Measurements from ENCODE around the gene SYT7. TPM values are rescaled to one million over a fixed set of nuclear protein-coding genes. Genes with fewer than 3 reads are reported as not detected.

Gene SYT7
- total and polyA plus RNA-seq, 12 donors: 11.5 to 26.1 (median 18.7) TPM

DNA sequence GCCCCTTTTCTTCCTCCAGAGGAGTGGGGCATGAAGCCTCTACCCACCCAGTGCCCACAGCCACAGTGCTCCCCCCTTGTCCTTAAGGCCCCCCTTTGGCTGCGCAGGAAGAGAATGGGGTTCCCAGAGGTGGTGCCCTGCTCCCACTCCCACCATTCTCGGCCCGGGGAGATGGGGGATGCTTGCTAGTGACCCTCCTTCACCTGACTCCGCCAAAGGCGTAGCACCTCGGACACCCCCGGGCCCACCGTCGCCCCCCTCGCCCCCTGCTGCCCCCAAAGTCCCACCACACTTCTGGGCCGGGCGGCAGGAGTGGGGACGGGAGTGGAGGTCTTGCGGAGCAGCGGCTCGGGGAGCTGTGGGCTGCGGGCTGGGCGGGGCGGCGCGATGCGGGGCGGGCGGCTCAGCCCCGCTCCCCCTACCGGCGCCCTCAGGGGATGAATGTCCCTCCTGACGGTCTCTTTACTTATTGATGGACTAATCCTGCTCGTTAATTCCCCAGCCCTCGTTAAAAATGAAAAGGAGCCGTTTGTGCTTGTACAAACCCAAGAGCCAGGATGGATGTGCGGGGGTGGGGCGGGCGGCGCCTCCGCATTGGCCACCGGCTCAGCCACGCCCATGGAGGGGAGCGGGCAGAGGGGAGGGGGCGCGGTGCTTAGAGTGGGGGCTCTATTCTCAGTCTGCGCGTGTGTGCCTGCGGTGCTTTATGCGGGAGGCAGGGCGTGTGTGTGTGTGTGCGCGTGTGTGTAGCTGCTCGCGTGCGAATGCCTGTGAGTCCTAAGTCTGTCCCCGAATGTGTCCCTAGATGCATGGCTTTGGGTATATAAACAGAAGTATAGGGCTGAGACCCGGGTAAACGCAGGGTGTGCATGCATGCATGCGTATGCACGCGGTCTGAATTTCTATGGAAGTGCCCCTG is 25.6 kb downstream of the SYT7 start:
- ATAC-seq: no peak
- TF ChIP-seq CTCF (IDR thresholded peaks at IDR 0.05): peak in 1 of 9 donors; percentile 9
- H3K4me1 ChIP-seq: peaks cover 0 to 30% (median 22%) of the 10 kb centered on the region in 9 donors
- H3K27me3 ChIP-seq: peaks cover 0 to 49% (median 7%) of the 10 kb centered on the region in 7 donors
- H3K27ac ChIP-seq: no peak overlapping the region
- H3K9me3 ChIP-seq: no peaks in the 10 kb centered on the region
- H3K36me3 ChIP-seq: no peaks in the 10 kb centered on the region
- DNase-seq: no peak
- intact Hi-C loops (cut with DNase I): no loop called here
- WGBS, 2 donors: 25 to 35% methylated on average over 55 to 57 of the region's 57 CpGs
- no peak overlapping the region for H3K4me3 ChIP-seq

- Histone ChIP-seq H3K27me3 (peaks cover 0 to 49% (median 7%) of the 10 kb centered on the region in 7 donors), H3K4me1 (peaks cover 0 to 39% (median 29%) of the 10 kb centered on the region in 9 donors), H3K4me3 (no peak overlapping the region), H3K36me3 (no peaks in the 10 kb centered on the region), H3K9me3 (no peaks in the 10 kb centered on the region), H3K27ac (no peak overlapping the region)
- no peak for TF ChIP-seq CTCF (IDR thresholded peaks at IDR 0.05)
- ATAC-seq (no peak), DNase-seq (no peak)
- 66 to 68% methylated on average over 13 of the region's 13 CpGs for WGBS, 2 donors
- intact Hi-C loops (cut with DNase I): no loop called here
These were observed 26.5 kb downstream of the SYT7 start for GRCh38 chr11:61554172-61554988.

DNA sequence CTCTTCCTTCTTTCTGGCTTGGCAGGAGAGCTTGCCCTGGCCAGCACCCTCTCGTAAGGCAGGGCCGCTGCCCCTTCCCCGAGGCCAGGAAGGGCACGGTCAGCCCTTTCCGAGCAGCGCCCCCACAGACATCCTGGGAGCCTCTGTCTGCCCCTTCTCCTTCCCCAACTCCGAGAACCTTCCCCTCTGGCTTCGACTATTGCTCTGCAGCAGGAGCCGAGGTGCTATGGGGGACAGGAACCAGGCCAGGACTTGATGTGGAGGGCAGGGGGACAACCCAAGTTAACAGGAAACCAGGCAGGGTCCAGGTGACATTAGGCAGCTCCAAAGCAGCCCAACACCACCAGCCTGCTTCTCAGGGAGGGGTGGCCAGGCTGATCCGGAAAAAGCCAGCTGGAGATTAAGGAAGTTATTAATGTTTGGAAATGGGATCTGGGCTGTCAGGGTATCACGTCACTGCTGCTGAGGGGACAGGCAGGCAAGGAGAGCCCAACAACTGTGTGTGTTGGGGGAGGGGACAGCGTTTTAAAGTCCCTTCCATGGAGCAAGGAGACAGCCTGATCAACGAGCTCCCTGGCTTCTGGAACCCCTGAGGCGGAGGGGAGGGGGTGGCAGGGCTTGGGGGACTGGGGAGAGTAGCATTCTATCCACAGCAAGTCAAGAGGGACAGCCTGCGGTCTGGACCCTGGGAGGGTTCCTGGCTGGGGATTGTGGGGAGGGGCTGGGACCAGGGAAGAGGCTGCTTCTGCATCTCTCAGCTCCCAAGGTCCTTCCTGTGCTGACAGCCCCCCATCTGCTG is 27.3 kb downstream of the SYT7 start:
- no peak for TF ChIP-seq CTCF (IDR thresholded peaks at IDR 0.05)
- ATAC-seq: peak in 1 of 8 donors; percentile 7
- intact Hi-C loops (cut with DNase I): no loop called here
- Histone ChIP-seq H3K4me1 (peaks cover 0 to 44% (median 32%) of the 10 kb centered on the region in 9 donors), H3K4me3 (no peak overlapping the region), H3K27me3 (peaks cover 0 to 49% (median 7%) of the 10 kb centered on the region in 7 donors), H3K27ac (peak overlapping the region in 4 of 10 donors; percentile 85 to 98 (median 89)), H3K9me3 (no peaks in the 10 kb centered on the region), H3K36me3 (no peaks in the 10 kb centered on the region)
- no peak for DNase-seq
- 59 to 60% methylated on average over 15 of the region's 15 CpGs for WGBS, 2 donors
